GM12874 (cell line): ENCODE measurements around the gene HMX1.

Experiments used
- CTCF ChIP-seq: IDR thresholded peaks from 2 replicates; pipeline ENCODE4 v1.5.1; 2011; ENCODE audit warnings: low read depth, mild to moderate bottlenecking, control low read depth, low read length, moderate library complexity; ENCODE audit not compliant: insufficient read depth

Gene HMX1

GRCh38 chr4:8912506-8912905 is 40.9 kb upstream of the HMX1 start:
- TF ChIP-seq CTCF, result no peak

GRCh38 chr4:8912089-8912455 is 40.4 kb upstream of the HMX1 start:
- TF ChIP-seq CTCF, result no peak

GRCh38 chr4:8911316-8912088 is 39.9 kb upstream of the HMX1 start:
- no peak for TF ChIP-seq CTCF

- TF ChIP-seq CTCF, result no peak
Measured at GRCh38 chr4:8910822-8911315, 39.2 kb upstream of the HMX1 start.

- no peak for TF ChIP-seq CTCF
Measured at GRCh38 chr4:8910100-8910821, 38.6 kb upstream of the HMX1 start.

GRCh38 chr4:8909548-8909947 is 37.9 kb upstream of the HMX1 start:
- TF ChIP-seq CTCF, result no peak

- TF ChIP-seq CTCF, result no peak
Measured at GRCh38 chr4:8908206-8908893, 36.7 kb upstream of the HMX1 start.
